ENCODE results near the gene ACTR8. TPM values are rescaled to one million over a fixed set of nuclear protein-coding genes. Genes with fewer than 3 reads are reported as not detected.

Gene ACTR8
- total RNA-seq, 3 donors from 2014 or later = 20.0 to 29.0 (median 22.6) TPM

DNA sequence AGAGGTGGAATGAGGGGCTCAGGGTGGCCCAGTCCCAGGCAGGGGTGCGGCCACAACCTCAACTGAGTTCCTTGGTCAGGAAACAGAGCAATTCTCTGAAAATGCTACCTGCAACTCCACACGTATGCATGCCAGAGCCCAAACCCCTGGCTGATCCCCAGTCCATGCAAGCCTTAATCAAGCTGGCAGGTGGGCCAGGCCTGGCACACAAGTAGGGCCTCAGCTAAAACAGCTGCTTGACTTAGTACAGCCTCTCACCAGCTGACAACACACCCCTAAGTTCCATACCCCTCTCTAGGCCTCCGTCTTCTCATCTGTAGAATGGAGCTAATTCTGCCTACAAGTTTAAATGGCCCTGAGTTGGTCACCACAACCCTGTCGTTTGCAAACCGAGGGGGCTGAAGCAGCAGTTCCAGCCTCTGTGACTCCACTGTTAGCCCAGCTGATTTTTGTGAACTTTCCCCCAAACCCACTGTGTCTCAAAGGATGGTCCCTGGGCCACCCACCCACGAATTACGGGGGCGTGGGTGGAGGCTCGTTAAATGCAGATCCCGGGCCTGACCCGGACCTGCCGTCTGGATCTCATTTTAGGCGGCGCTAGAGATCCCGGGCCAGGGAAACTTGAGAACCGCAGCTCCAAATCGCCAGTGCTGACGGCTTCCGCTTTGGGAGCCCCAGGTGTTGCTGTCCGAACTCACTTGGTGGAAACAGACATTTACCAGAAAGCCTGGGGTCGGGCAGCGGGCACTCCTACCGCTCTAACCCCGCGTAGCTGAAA, 36.7 kb downstream of the ACTR8 start:
- H3K36me3 ChIP-seq = no peaks in the 10 kb centered on the region
- peak; percentile 52 to 71 for DNase-seq (ENCODE audit: low spot score in 2 of 2)
- intact Hi-C loops (cut with DNase I; ENCODE audit: low total_unique reads) = no loop called here

DNA sequence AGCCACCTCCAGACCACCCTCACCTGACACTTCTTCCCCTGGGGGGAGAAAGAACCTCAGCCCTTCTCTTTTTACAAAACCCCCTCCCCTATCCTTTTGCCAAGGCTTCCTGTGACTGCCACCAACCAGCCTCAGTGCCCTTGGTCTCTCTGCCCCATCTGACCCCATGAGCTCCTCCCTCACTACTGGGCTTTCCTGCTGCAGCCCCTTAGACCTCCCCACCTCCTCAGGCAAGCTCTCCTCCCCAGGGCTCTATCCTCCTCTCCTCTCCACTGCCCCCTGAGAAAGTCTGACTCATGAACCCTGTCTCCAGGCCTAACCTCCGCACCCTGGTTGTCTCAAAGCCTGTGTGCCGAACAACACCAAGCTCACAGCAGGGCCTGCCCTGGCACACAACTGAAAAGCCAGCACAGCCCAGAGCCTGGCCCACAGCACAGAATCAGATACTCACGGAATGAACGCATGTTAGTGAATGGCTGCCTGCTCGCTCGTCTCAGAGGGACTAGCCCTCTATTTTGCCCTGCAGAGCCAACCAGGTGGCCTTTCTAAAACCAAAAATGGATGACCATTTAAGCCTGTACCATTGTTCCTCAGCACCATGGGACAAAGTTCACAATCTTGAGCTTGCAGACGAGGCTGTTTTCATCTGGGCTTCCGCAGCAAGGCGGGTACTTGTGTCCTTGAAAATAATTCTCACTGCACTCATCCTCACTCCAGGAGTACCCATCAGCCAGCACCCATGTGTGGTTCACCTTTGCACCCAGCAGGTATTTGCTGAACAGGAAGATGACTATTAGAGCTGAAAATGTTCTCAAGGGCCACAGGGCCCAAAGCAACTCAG, 37.5 kb downstream of the ACTR8 start:
- no peaks in the 10 kb centered on the region for H3K9me3 ChIP-seq
- peaks cover 8 to 27% of the 10 kb centered on the region in 2 donors for H3K4me1 ChIP-seq
- intact Hi-C loops (cut with DNase I; ENCODE audit: low total_unique reads) = no loop called here
- no peaks in the 10 kb centered on the region for H3K27me3 ChIP-seq
- H3K27ac ChIP-seq = peak overlapping the region; percentile 87 to 97
- peak overlapping the region in 2 of 3 donors; percentile 71 to 81 for H3K4me3 ChIP-seq
- H3K36me3 ChIP-seq = no peaks in the 10 kb centered on the region
- TF ChIP-seq POLR2AphosphoS5 (IDR thresholded peaks at IDR 0.05) (no peak), POLR2A (IDR thresholded peaks at IDR 0.05) (no peak)
- TF ChIP-seq, protein P1, sequence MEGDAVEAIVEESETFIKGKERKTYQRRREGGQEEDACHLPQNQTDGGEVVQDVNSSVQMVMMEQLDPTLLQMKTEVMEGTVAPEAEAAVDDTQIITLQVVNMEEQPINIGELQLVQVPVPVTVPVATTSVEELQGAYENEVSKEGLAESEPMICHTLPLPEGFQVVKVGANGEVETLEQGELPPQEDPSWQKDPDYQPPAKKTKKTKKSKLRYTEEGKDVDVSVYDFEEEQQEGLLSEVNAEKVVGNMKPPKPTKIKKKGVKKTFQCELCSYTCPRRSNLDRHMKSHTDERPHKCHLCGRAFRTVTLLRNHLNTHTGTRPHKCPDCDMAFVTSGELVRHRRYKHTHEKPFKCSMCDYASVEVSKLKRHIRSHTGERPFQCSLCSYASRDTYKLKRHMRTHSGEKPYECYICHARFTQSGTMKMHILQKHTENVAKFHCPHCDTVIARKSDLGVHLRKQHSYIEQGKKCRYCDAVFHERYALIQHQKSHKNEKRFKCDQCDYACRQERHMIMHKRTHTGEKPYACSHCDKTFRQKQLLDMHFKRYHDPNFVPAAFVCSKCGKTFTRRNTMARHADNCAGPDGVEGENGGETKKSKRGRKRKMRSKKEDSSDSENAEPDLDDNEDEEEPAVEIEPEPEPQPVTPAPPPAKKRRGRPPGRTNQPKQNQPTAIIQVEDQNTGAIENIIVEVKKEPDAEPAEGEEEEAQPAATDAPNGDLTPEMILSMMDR (IDR thresholded peaks at IDR 0.05) = no peak
- DNase-seq (ENCODE audit: low spot score in 2 of 2) = no peak

More for the DNA sequence above, 36.7 kb downstream of the ACTR8 start:
- no peaks in the 10 kb centered on the region for H3K9me3 ChIP-seq
- H3K27me3 ChIP-seq = no peaks in the 10 kb centered on the region
- TF ChIP-seq POLR2AphosphoS5 (IDR thresholded peaks at IDR 0.05) (no peak), POLR2A (IDR thresholded peaks at IDR 0.05) (no peak)
- TF ChIP-seq, protein P1 (IDR thresholded peaks at IDR 0.05) = peak in 2 of 3 donors; percentile 27 to 31
- peak overlapping the region; percentile 55 to 81 (median 71) for H3K4me3 ChIP-seq
- peaks cover 8 to 27% of the 10 kb centered on the region in 2 donors for H3K4me1 ChIP-seq
- peak overlapping the region; percentile 87 to 97 for H3K27ac ChIP-seq

DNA sequence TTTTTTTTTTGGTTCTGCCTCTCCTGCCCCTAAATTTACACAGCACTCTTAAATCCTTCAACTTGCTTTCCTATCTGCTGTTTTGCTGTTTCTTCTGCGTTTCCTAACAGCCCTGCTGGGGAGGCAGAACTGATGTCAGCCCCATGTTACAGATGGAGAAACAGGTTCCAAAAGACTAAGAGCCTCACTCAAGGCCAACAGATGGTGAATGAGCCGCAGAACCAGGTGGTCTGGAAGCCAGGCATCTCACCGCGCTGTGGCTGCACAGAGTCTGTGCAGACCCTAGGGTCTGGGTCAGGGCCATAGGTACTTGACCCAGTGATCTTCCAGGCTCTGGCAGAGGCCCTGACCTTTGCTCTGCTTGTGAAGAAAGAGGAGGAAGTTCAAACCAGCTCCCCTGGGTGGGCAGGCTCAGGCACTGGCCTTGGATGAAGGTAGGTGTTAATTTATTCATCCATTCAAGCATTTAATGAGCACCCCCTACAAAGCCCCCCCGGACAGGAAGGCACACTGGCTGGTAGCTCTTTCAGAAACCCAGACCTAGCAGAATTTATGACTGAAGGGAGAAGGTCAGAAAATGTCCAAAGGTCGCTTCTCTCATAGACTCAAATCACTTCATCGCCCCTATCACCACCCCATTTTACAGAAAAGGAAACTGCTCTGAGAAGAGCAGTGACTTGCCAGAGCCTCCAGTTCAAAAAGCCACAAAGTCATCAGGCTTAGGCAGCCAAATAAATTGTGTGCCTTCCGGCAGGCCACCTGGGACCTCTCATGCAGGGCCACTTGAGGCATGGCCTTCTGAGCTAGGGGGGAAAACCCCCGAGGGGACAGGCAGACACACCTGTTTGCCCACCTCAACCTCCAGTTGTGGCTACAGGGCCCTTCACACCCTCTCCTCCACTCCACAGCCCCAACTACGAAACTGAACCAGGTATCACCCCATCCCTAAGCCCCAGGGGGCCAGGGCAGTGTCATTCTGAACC, 38.5 kb downstream of the ACTR8 start:
- no peaks in the 10 kb centered on the region for H3K36me3 ChIP-seq
- no peak for DNase-seq (ENCODE audit: low spot score in 2 of 2)
- H3K9me3 ChIP-seq = no peaks in the 10 kb centered on the region
- H3K27ac ChIP-seq = peak overlapping the region; percentile 87 to 97
- TF ChIP-seq, protein P1 (IDR thresholded peaks at IDR 0.05) = no peak
- no peak for TF ChIP-seq POLR2A (IDR thresholded peaks at IDR 0.05)
- no peak for TF ChIP-seq POLR2AphosphoS5 (IDR thresholded peaks at IDR 0.05)
- no peaks in the 10 kb centered on the region for H3K27me3 ChIP-seq
- H3K4me3 ChIP-seq = peak overlapping the region in 1 of 3 donors; percentile 71
- intact Hi-C loops (cut with DNase I; ENCODE audit: low total_unique reads) = no loop called here
- peaks cover 8 to 27% of the 10 kb centered on the region in 2 donors for H3K4me1 ChIP-seq

DNA sequence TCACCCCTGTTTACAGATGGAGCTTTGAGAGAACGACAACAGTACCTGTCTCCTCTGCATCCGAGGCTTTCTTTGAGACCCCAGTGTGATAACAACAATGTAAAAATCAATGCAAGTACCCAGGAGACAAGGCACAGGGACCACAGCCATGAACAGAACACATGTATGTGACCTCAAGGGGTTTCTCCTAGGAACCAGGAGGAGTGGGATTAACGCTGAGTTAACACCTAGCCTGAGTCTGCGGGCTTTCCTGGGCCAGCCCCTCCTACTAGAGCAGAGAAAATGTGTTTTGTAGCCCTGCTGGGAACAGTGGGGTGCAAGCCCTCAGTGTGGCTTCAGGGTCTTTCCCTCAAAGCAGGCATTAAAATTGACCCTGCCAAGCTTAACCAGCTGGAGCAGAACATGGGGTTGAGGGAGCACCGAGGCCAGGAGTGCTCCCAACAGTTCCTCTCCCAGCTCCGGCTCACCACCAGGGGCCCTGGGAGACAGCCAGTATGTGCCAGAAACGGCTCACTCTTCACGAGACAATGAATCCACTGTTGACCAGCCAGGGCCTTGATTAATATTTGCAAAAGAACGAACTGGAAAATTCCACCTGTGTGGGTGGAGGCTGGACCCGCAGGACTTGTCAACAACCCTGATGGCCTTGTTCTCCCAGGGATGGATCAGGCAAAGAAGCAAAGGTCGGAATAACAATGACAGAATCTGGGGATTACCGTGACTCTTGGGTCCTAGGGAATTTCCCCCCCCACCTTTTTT, 39.3 kb downstream of the ACTR8 start:
- Histone ChIP-seq H3K27ac (peak overlapping the region; percentile 87 to 97), H3K36me3 (no peaks in the 10 kb centered on the region), H3K9me3 (no peaks in the 10 kb centered on the region), H3K27me3 (no peaks in the 10 kb centered on the region), H3K4me1 (peaks cover 8 to 27% of the 10 kb centered on the region in 2 donors), H3K4me3 (peak overlapping the region in 1 of 3 donors; percentile 4)
- TF ChIP-seq POLR2A (IDR thresholded peaks at IDR 0.05) (no peak), POLR2AphosphoS5 (IDR thresholded peaks at IDR 0.05) (peak in 1 of 3 donors; percentile 55)
- TF ChIP-seq, protein P1 (IDR thresholded peaks at IDR 0.05) = peak; percentile 16 to 89 (median 66)
- intact Hi-C loops (cut with DNase I; ENCODE audit: low total_unique reads) = no loop called here
- peak; percentile 85 to 95 for DNase-seq (ENCODE audit: low spot score in 2 of 2)
